IMR-90 (cell line): ENCODE results near the gene SPPL2B. TPM values are rescaled to one million over a fixed set of nuclear protein-coding genes. Genes with fewer than 3 reads are reported as not detected.
"Not testable (repeated sequence)": the region's sequence is repeated elsewhere in the genome, so short reads cannot be mapped to it uniquely, and the experiment has no call there.

Experiments
- ATAC-seq: fragments of 200-7000 bp; cut with Tn5 transposase; 2 replicates; pipeline ENCODE4 v1.9.1; 2020; ENCODE audit warnings: low read depth, mild to moderate bottlenecking, moderate library complexity
- BruUV-seq: library from RNA; stranded (reverse); fragments of 400-500 nt; replicated peaks from 2 replicates; lab custom pipeline; 2021; lab: Mats Ljungman, UMichigan
- CTCF ChIA-PET: fragments of 300-600 bp; formaldehyde crosslinking; extraction: SDS; loops from one replicate; lab custom pipeline; 2021; ENCODE audit warnings: antibody characterized with exemption; lab: Yijun Ruan, JAX
- POLR2A ChIA-PET: fragments of 300-600 bp; sonication (Branson Sonifier 250); formaldehyde crosslinking; loops from one replicate; lab custom pipeline; 2022; ENCODE audit warnings: antibody characterized with exemption; ENCODE audit not compliant: unreplicated experiment; lab: Charles Lee
- DNase-seq: peaks from one replicate; pipeline ENCODE4 v3.0.0; 2013
- H2AFZ ChIP-seq: replicated peaks from 2 replicates; pipeline ENCODE3; 2013; ENCODE audit warnings: low read length, mild to moderate bottlenecking; ENCODE audit not compliant: poor library complexity
- H2AK5ac ChIP-seq: 2 replicates; pipeline ENCODE4 v1.6.1; 2013; ENCODE audit warnings: low read depth, low read length, inconsistent platforms
- H2AK9ac ChIP-seq: replicated peaks from 2 replicates; pipeline ENCODE3; 2013; ENCODE audit warnings: mild to moderate bottlenecking, low read depth, low read length, moderate library complexity; ENCODE audit not compliant: poor library complexity
- H2BK120ac ChIP-seq: 2 replicates; pipeline ENCODE4 v1.6.1; 2013; ENCODE audit warnings: low read depth, low read length, inconsistent platforms
- H2BK15ac ChIP-seq: 3 replicates; pipeline ENCODE4 v1.6.1; 2013; ENCODE audit warnings: low read depth, low read length, inconsistent platforms
- H2BK20ac ChIP-seq: 2 replicates; pipeline ENCODE4 v1.6.1; 2013; ENCODE audit warnings: low read depth, mild to moderate bottlenecking, inconsistent platforms, low read length, moderate library complexity
- H2BK5ac ChIP-seq: 2 replicates; pipeline ENCODE4 v1.6.1; 2013; ENCODE audit warnings: mild to moderate bottlenecking, low read depth, low read length, inconsistent platforms; ENCODE audit not compliant: poor library complexity, severe bottlenecking
- H3K14ac ChIP-seq: replicated peaks from 2 replicates; pipeline ENCODE4 v1.6.1; 2013; ENCODE audit warnings: low read depth, low read length, inconsistent platforms
- H3K18ac ChIP-seq: 2 replicates; pipeline ENCODE4 v1.6.1; 2013; ENCODE audit warnings: low read depth, low read length, control low read depth
- H3K23ac ChIP-seq: 2 replicates; pipeline ENCODE4 v1.6.1; 2013; ENCODE audit warnings: low read depth, low read length, inconsistent platforms
- H3K27ac ChIP-seq: 2 replicates; pipeline ENCODE4 v1.5.1; 2013; ENCODE audit warnings: mild to moderate bottlenecking, control low read depth, low read length; ENCODE audit not compliant: insufficient read depth
- H3K27me3 ChIP-seq: 2 replicates; pipeline ENCODE4 v1.6.1; 2013; ENCODE audit warnings: low read length; ENCODE audit not compliant: control insufficient read depth, insufficient read depth
- H3K36me3 ChIP-seq: 2 replicates; pipeline ENCODE4 v1.6.1; 2013; ENCODE audit warnings: low read length, mixed read lengths; ENCODE audit not compliant: control insufficient read depth, insufficient read depth
- H3K4ac ChIP-seq: 2 replicates; pipeline ENCODE4 v1.6.1; 2013; ENCODE audit warnings: low read depth, low read length, inconsistent platforms
- H3K4me1 ChIP-seq: 2 replicates; pipeline ENCODE4 v1.6.1; 2013; ENCODE audit warnings: low read length, mixed read lengths; ENCODE audit not compliant: control insufficient read depth, insufficient read depth
- H3K4me2 ChIP-seq: 2 replicates; pipeline ENCODE4 v1.6.1; 2013; ENCODE audit warnings: low read depth, mild to moderate bottlenecking, control low read depth, low read length, moderate library complexity
- H3K4me3 ChIP-seq: 2 replicates; pipeline ENCODE4 v1.5.1; 2013; ENCODE audit warnings: low read depth, mild to moderate bottlenecking, control low read depth, low read length, moderate library complexity; ENCODE audit not compliant: insufficient read depth
- H3K56ac ChIP-seq: 2 replicates; pipeline ENCODE4 v1.6.1; 2013; ENCODE audit warnings: low read length, inconsistent platforms; ENCODE audit not compliant: insufficient read depth; ENCODE audit errors: extremely low read depth
- H3K79me1 ChIP-seq, 2 experiments: 2 replicates each; pipeline ENCODE4 v1.6.1; 2013; ENCODE audit warnings: low read length in 2 of 2, inconsistent platforms in 1 of 2, low read depth in 1 of 2
- H3K9ac ChIP-seq: 2 replicates; pipeline ENCODE4 v1.6.1; 2013; ENCODE audit warnings: low read depth, low read length, control low read depth
- H3K9me1 ChIP-seq: 2 replicates; pipeline ENCODE4 v1.6.1; 2013; ENCODE audit warnings: low read length, inconsistent platforms; ENCODE audit not compliant: insufficient read depth
- H3K9me3 ChIP-seq: 2 replicates; pipeline ENCODE4 v1.6.1; 2013; ENCODE audit warnings: low read length; ENCODE audit not compliant: control insufficient read depth, insufficient read depth
- H4K20me1 ChIP-seq: 2 replicates; pipeline ENCODE4 v1.6.1; 2013; ENCODE audit warnings: low read length, inconsistent platforms; ENCODE audit not compliant: insufficient read depth
- H4K5ac ChIP-seq: 2 replicates; pipeline ENCODE4 v1.6.1; 2013; ENCODE audit warnings: mild to moderate bottlenecking, low read depth, low read length, control low read depth
- H4K8ac ChIP-seq, 2 experiments: 2 replicates each; pipeline ENCODE4 v1.6.1; 2013; ENCODE audit warnings: low read depth in 2 of 2, low read length in 2 of 2, control low read depth in 1 of 2, inconsistent platforms in 1 of 2
- H4K91ac ChIP-seq: 2 replicates; pipeline ENCODE4 v1.6.1; 2013; ENCODE audit warnings: low read depth, low read length, inconsistent platforms; ENCODE audit not compliant: insufficient read depth
- WGBS, 2 experiments: methylation state at CpG; one replicate each; pipeline versions ENCODE4 v1.1.5 to v1.1.7; 2013; ENCODE audit warnings: missing lambda C conversion rate in 2 of 2; ENCODE audit not compliant: insufficient read length in 1 of 2; ENCODE audit errors: extremely low coverage in 2 of 2; 5-methylcytosine and 5-hydroxymethylcytosine counted together
- dilution Hi-C: fragments of 300-500 bp; cut with HindIII; formaldehyde crosslinking; loops from one replicate; pipeline ENCODE4 v1.14.3; 2018; ENCODE audit warnings: low sequenced_read_pairs; ENCODE audit not compliant: unreplicated experiment
- in situ Hi-C: fragments of 300-500 bp; cut with MboI; formaldehyde crosslinking; loops from 3 replicates; pipeline ENCODE4 v1.14.3; 2019; ENCODE audit warnings: low sequenced_read_pairs, inconsistent platforms, mixed read lengths
- intact Hi-C: fragments of 100-400 bp; cut with micrococcal nuclease; formaldehyde crosslinking; loops from 2 replicates; pipeline ENCODE4 v1.10.0; 2022
- polyA plus RNA-seq, 3 experiments: library from polyadenylated mRNA; depleted of rRNA; stranded (reverse); fragments of >200 nt; gene quantifications; 2 replicates each; pipeline ENCODE4 v1.2.3, GENCODE V29; 2012; ENCODE audit warnings: low replicate concordance in 1 of 3
- total RNA-seq: library from RNA; depleted of rRNA; stranded (reverse); fragments of >200 nt; gene quantifications from 2 replicates; pipeline ENCODE4 v1.2.3, GENCODE V29; 2012

SPPL2B gene
- total and polyA plus RNA-seq, 2 of the 4 experiments (the other 2 are of a cell fraction), result 3.4 to 45.7 TPM

DNA sequence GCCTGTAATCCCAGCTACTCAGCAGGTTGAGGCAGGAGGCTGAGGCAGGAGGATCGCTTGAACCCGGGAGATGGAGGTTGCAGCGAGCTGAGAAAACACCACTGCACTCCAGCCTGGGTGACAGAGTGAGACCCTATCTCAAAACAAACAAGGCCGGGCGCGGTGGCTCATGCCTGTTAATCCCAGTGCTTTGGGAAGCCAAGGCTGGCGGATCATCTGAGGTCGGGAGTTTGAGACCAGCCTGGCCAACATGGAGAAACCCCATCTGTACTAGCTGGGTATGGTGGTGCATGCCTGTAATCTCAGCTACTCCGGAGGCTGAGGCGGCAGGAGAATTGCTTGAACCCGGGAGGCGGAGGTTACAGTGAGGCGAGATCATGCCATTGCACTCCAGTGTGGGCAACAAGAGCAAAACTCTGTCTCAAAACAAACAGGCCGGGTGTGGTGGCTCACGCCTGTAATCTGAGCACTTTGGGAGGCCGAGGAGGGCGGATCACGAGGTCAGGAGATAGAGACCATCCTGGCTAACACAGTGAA, 66.9 kb downstream of the SPPL2B start:
- H2BK15ac ChIP-seq, H3K27me3 ChIP-seq, H2BK20ac ChIP-seq, BruUV-seq, H3K9me1 ChIP-seq, H3K9me3 ChIP-seq, H2AK9ac ChIP-seq, H3K4ac ChIP-seq, H2BK5ac ChIP-seq, dilution Hi-C loops, POLR2A ChIA-PET, H2BK120ac ChIP-seq, H3K4me1 ChIP-seq, H3K23ac ChIP-seq, CTCF ChIA-PET, ATAC-seq, H3K56ac ChIP-seq, H3K27ac ChIP-seq, H3K18ac ChIP-seq, H2AFZ ChIP-seq, H3K4me2 ChIP-seq, H3K9ac ChIP-seq, intact Hi-C loops, H4K20me1 ChIP-seq, DNase-seq, H2AK5ac ChIP-seq, H4K8ac ChIP-seq, H3K36me3 ChIP-seq, H4K5ac ChIP-seq, H4K91ac ChIP-seq, H3K4me3 ChIP-seq, H3K14ac ChIP-seq, H3K79me1 ChIP-seq: not testable (repeated sequence)
- WGBS, 2 experiments, result 88% methylated on average over 6 of the region's 18 CpGs; no CpG with 5 or more reads in 1 of the 2 experiments
- in situ Hi-C loops, result loop anchor here (10.0 kb wide), 1 partner anchor 241 kb away; the partner anchor contains the start of gene AP3D1

DNA sequence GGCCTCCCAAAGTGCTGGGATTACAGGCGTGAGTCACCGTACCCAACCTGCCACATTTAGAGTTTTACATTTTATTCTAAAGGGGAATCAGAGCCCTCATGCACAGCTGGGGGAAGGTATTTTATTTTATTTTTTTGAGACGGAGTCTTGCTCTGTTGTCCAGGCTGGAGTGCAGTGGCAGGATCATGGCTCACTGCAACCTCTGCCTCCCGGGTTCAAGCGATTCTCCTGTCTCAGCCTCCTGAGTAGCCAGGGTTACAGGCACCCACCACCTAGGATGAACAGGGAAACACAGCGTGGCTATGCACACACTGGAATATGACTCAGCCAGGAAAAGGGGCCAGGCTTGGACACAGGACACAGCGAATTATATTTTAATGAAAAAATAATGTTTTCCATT, 68.7 kb downstream of the SPPL2B start:
- intact Hi-C loops, H2BK15ac ChIP-seq, H3K56ac ChIP-seq, H3K4me1 ChIP-seq, H4K91ac ChIP-seq, H3K79me1 ChIP-seq, H3K4me2 ChIP-seq, H3K4ac ChIP-seq, H3K9ac ChIP-seq, H3K23ac ChIP-seq, H2BK120ac ChIP-seq, H4K5ac ChIP-seq, H2AK5ac ChIP-seq, H3K36me3 ChIP-seq, H2BK5ac ChIP-seq, H4K8ac ChIP-seq, H3K9me3 ChIP-seq, DNase-seq, H2AFZ ChIP-seq, BruUV-seq, H3K27me3 ChIP-seq, H3K9me1 ChIP-seq, POLR2A ChIA-PET, H3K14ac ChIP-seq, H3K18ac ChIP-seq, CTCF ChIA-PET, dilution Hi-C loops, H2BK20ac ChIP-seq, H2AK9ac ChIP-seq, ATAC-seq, H3K27ac ChIP-seq, H3K4me3 ChIP-seq, H4K20me1 ChIP-seq: not testable (repeated sequence)
- 80% methylated on average over 1 of the region's 7 CpGs; no CpG with 5 or more reads in 1 of the 2 experiments for WGBS, 2 experiments
- in situ Hi-C loops, result loop anchor here (10.0 kb wide), 1 partner anchor 242 kb away; the partner anchor contains the start of gene AP3D1
